ENCODE measurements around the gene KRTAP10-3. TPM values are rescaled to one million over a fixed set of nuclear protein-coding genes. Genes with fewer than 3 reads are reported as not detected.

Gene KRTAP10-3
- total RNA-seq, 1 experiment from 2014 or later: not detected

- no peaks in the 10 kb centered on the region for H3K36me3 Mint-ChIP-seq (ENCODE audit: insufficient read depth, unreplicated experiment)
- H3K4me3 Mint-ChIP-seq (ENCODE audit: unreplicated experiment): no peak overlapping the region
- Histone ChIP-seq H3K27me3 (replicated peaks; ENCODE audit: control insufficient read depth, insufficient read depth, low read length) (no peaks in the 10 kb centered on the region), H3K4me3 (ENCODE audit: low read depth, low read length) (no peak overlapping the region), H3K36me3 (ENCODE audit: control insufficient read depth, insufficient read depth, low read length) (no peaks in the 10 kb centered on the region), H3K9me3 (no peaks in the 10 kb centered on the region), H3K4me1 (no peaks in the 10 kb centered on the region)
- intact Hi-C loops (cut with micrococcal nuclease; ENCODE audit: unreplicated experiment): no loop called here
- H3K4me1 Mint-ChIP-seq (ENCODE audit: low read depth, unreplicated experiment): no peaks in the 10 kb centered on the region
- BruUV-seq (replicated peaks): no TSS peak
- no peak overlapping the region for H3K27ac Mint-ChIP-seq (ENCODE audit: unreplicated experiment)
- peak in 1 of 2 experiments; percentile 28 for DNase-seq
- TF ChIP-seq, protein P1, sequence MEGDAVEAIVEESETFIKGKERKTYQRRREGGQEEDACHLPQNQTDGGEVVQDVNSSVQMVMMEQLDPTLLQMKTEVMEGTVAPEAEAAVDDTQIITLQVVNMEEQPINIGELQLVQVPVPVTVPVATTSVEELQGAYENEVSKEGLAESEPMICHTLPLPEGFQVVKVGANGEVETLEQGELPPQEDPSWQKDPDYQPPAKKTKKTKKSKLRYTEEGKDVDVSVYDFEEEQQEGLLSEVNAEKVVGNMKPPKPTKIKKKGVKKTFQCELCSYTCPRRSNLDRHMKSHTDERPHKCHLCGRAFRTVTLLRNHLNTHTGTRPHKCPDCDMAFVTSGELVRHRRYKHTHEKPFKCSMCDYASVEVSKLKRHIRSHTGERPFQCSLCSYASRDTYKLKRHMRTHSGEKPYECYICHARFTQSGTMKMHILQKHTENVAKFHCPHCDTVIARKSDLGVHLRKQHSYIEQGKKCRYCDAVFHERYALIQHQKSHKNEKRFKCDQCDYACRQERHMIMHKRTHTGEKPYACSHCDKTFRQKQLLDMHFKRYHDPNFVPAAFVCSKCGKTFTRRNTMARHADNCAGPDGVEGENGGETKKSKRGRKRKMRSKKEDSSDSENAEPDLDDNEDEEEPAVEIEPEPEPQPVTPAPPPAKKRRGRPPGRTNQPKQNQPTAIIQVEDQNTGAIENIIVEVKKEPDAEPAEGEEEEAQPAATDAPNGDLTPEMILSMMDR (IDR thresholded peaks at IDR 0.05; ENCODE audit: insufficient read depth in 1 of 2, low read depth in 1 of 2, low read length in 1 of 2, severe bottlenecking in 1 of 2, unreplicated experiment in 1 of 2): no peak
- ChIA-PET CTCF (no interaction called here), POLR2A (no interaction called here)
- H3K9me3 Mint-ChIP-seq (ENCODE audit: unreplicated experiment): no peaks in the 10 kb centered on the region
- peaks cover 9% of the 10 kb centered on the region for H3K27me3 Mint-ChIP-seq (ENCODE audit: insufficient read depth, unreplicated experiment)
Measured at GRCh38 chr21:44533121-44533890, 25.3 kb downstream of the KRTAP10-3 start.

DNA sequence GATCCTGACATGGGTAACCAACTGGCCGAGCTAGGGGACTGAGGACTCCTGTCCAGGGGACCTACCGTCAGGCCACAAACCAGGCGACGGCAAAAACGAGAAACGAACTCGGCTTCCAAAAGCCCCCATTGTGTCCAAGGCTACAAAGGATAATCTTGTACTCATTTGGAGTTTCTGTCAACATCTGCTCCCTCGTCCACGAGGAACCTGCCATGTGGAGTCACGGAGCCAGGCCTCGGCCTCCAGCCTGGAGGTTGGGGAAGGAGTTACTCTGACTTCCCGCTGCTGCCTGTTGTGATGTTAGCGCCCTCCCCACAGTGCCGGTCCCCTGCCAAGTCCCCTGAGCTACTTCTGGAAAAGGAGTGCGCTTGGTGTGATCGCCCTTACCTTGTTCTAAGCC is 25.9 kb downstream of the KRTAP10-3 start:
- POLR2A ChIA-PET: no interaction called here
- H3K4me3 ChIP-seq (ENCODE audit: low read depth, low read length): no peak overlapping the region
- H3K27me3 ChIP-seq (replicated peaks; ENCODE audit: control insufficient read depth, insufficient read depth, low read length): no peaks in the 10 kb centered on the region
- Mint-ChIP-seq H3K27me3 (ENCODE audit: insufficient read depth, unreplicated experiment) (peaks cover 9% of the 10 kb centered on the region), H3K36me3 (ENCODE audit: insufficient read depth, unreplicated experiment) (no peaks in the 10 kb centered on the region), H3K27ac (ENCODE audit: unreplicated experiment) (no peak overlapping the region), H3K4me1 (ENCODE audit: low read depth, unreplicated experiment) (no peaks in the 10 kb centered on the region), H3K9me3 (ENCODE audit: unreplicated experiment) (no peaks in the 10 kb centered on the region), H3K4me3 (ENCODE audit: unreplicated experiment) (no peak overlapping the region)
- no peaks in the 10 kb centered on the region for H3K9me3 ChIP-seq
- BruUV-seq (replicated peaks): no TSS peak
- no peaks in the 10 kb centered on the region for H3K4me1 ChIP-seq
- intact Hi-C loops (cut with micrococcal nuclease; ENCODE audit: unreplicated experiment): no loop called here
- no peak for DNase-seq
- no peaks in the 10 kb centered on the region for H3K36me3 ChIP-seq (ENCODE audit: control insufficient read depth, insufficient read depth, low read length)
- CTCF ChIA-PET: no interaction called here
- TF ChIP-seq, protein P1 (IDR thresholded peaks at IDR 0.05; ENCODE audit: insufficient read depth in 1 of 2, low read depth in 1 of 2, low read length in 1 of 2, severe bottlenecking in 1 of 2, unreplicated experiment in 1 of 2): no peak

GRCh38 chr21:44531606-44532564 is 26.7 kb downstream of the KRTAP10-3 start:
- peaks cover 6% of the 10 kb centered on the region for H3K27me3 Mint-ChIP-seq (ENCODE audit: insufficient read depth, unreplicated experiment)
- Histone ChIP-seq H3K9me3 (no peaks in the 10 kb centered on the region), H3K4me1 (no peaks in the 10 kb centered on the region), H3K27me3 (replicated peaks; ENCODE audit: control insufficient read depth, insufficient read depth, low read length) (no peaks in the 10 kb centered on the region), H3K36me3 (ENCODE audit: control insufficient read depth, insufficient read depth, low read length) (no peaks in the 10 kb centered on the region), H3K4me3 (ENCODE audit: low read depth, low read length) (no peak overlapping the region)
- H3K27ac Mint-ChIP-seq (ENCODE audit: unreplicated experiment): no peak overlapping the region
- intact Hi-C loops (cut with micrococcal nuclease; ENCODE audit: unreplicated experiment): no loop called here
- no TSS peak for BruUV-seq (replicated peaks)
- ChIA-PET CTCF (interaction anchor here (1.2 kb wide), 1 partner anchor 21 kb away, joined by 3 read pairs; no protein-coding TSS in a partner anchor), POLR2A (no interaction called here)
- no peaks in the 10 kb centered on the region for H3K36me3 Mint-ChIP-seq (ENCODE audit: insufficient read depth, unreplicated experiment)
- H3K9me3 Mint-ChIP-seq (ENCODE audit: unreplicated experiment): no peaks in the 10 kb centered on the region
- H3K4me3 Mint-ChIP-seq (ENCODE audit: unreplicated experiment): no peak overlapping the region
- DNase-seq: peak in 1 of 2 experiments; percentile 29
- H3K4me1 Mint-ChIP-seq (ENCODE audit: low read depth, unreplicated experiment): no peaks in the 10 kb centered on the region
- TF ChIP-seq, protein P1 (IDR thresholded peaks at IDR 0.05; ENCODE audit: insufficient read depth in 1 of 2, low read depth in 1 of 2, low read length in 1 of 2, severe bottlenecking in 1 of 2, unreplicated experiment in 1 of 2): no peak
